Neural cell (in vitro differentiated cells): Measurements from ENCODE around the gene MPPED1. TPM values are rescaled to one million over a fixed set of nuclear protein-coding genes. Genes with fewer than 3 reads are reported as not detected.

Experiments used
- H2AFZ ChIP-seq: fragments of 200-600, 300-800 bp; sonication (generic), shearing (Covaris generic); 2 replicates; pipeline ENCODE4 v1.6.0; 2014; ENCODE audit warnings: low read depth, mild to moderate bottlenecking, antibody characterized with exemption, low read length, moderate library complexity
- H3F3A ChIP-seq: fragments of 200-600 bp; shearing (Covaris generic); 2 replicates; pipeline ENCODE4 v1.6.1; 2016; ENCODE audit warnings: mild to moderate bottlenecking, moderate library complexity, mixed read lengths, antibody characterized with exemption, low read length; ENCODE audit not compliant: insufficient read depth, poor library complexity, severe bottlenecking
- H3K27ac ChIP-seq: fragments of 200-600, 300-800 bp; sonication (generic), shearing (Covaris generic); 2 replicates; pipeline ENCODE4 v1.5.1; 2014; ENCODE audit warnings: mild to moderate bottlenecking, low read length, moderate library complexity
- H3K27me3 ChIP-seq: fragments of 300-800, 200-600 bp; sonication (generic), shearing (Covaris generic); 2 replicates; pipeline ENCODE4 v1.6.0; 2014; ENCODE audit warnings: mild to moderate bottlenecking, low read depth, low read length, moderate library complexity; ENCODE audit not compliant: insufficient read depth
- H3K36me3 ChIP-seq: fragments of 300-800, 200-600 bp; sonication (generic), shearing (Covaris generic); 2 replicates; pipeline ENCODE4 v1.5.1; 2014; ENCODE audit warnings: mild to moderate bottlenecking, antibody characterized with exemption, low read length, moderate library complexity; ENCODE audit not compliant: insufficient read depth
- H3K4me2 ChIP-seq: fragments of 300-800, 200-600 bp; sonication (generic), shearing (Covaris generic); 2 replicates; pipeline ENCODE4 v1.6.0; 2014; ENCODE audit warnings: mild to moderate bottlenecking, low read length
- H3K4me3 ChIP-seq: fragments of 300-800, 200-600 bp; sonication (generic), shearing (Covaris generic); 2 replicates; pipeline ENCODE4 v1.5.1; 2014; ENCODE audit warnings: mild to moderate bottlenecking, low read length, moderate library complexity
- H3K79me2 ChIP-seq: fragments of 200-600 bp; shearing (Covaris generic); replicated peaks from 2 replicates; pipeline ENCODE4 v1.6.0; 2014; ENCODE audit warnings: mild to moderate bottlenecking, low read length, moderate library complexity; ENCODE audit not compliant: insufficient read depth
- H3K9ac ChIP-seq: fragments of 300-800, 200-600 bp; sonication (generic), shearing (Covaris generic); 2 replicates; pipeline ENCODE4 v1.6.1; 2016; ENCODE audit warnings: mild to moderate bottlenecking, low read length, mixed read lengths
- H3K9me2 ChIP-seq: fragments of 200-600 bp; shearing (Covaris generic); 2 replicates; pipeline ENCODE4 v1.6.1; 2016; ENCODE audit warnings: mild to moderate bottlenecking, low read length, mixed read lengths; ENCODE audit not compliant: insufficient read depth
- H3K9me3 ChIP-seq: fragments of 200-600, 300-800 bp; sonication (generic), shearing (Covaris generic); 2 replicates; pipeline ENCODE4 v1.6.1; 2016; ENCODE audit warnings: mild to moderate bottlenecking, mixed run types, low read length, moderate library complexity, mixed read lengths
- H4K20me1 ChIP-seq: fragments of 200-600 bp; shearing (Covaris generic); 2 replicates; pipeline ENCODE4 v1.6.1; 2016; ENCODE audit warnings: mild to moderate bottlenecking, mixed run types; ENCODE audit not compliant: insufficient read depth
- CTCF ChIP-seq: fragments of 450-650 bp; IDR thresholded peaks from 2 replicates; pipeline ENCODE4 v1.5.1; 2014; ENCODE audit warnings: antibody characterized with exemption, mild to moderate bottlenecking, moderate library complexity; ENCODE audit not compliant: poor library complexity, severe bottlenecking
- EP300 ChIP-seq: fragments of 450-650 bp; conservative IDR thresholded peaks from 2 replicates; pipeline ENCODE4 v1.6.1; 2014; ENCODE audit warnings: antibody characterized with exemption, mild to moderate bottlenecking, moderate library complexity; ENCODE audit not compliant: poor library complexity, severe bottlenecking
- EZH2 ChIP-seq: fragments of 200-600, 300-800 bp; shearing (Covaris generic), sonication (generic); IDR thresholded peaks from 2 replicates; pipeline ENCODE4 v1.6.1; 2014; ENCODE audit warnings: antibody characterized with exemption, low read length, borderline replicate concordance, mild to moderate bottlenecking; ENCODE audit not compliant: insufficient read depth, poor library complexity, severe bottlenecking
- MXI1 ChIP-seq: fragments of 450-650 bp; conservative IDR thresholded peaks from 2 replicates; pipeline ENCODE4 v1.6.1; 2014; ENCODE audit warnings: antibody characterized with exemption, mild to moderate bottlenecking; ENCODE audit not compliant: poor library complexity, severe bottlenecking
- POLR2AphosphoS5 ChIP-seq: IDR thresholded peaks from 2 replicates; pipeline ENCODE4 v1.6.1; 2012
- RAD21 ChIP-seq: fragments of 450-650 bp; conservative IDR thresholded peaks from 2 replicates; pipeline ENCODE4 v1.6.1; 2014; ENCODE audit warnings: antibody characterized with exemption, mild to moderate bottlenecking, moderate library complexity
- REST ChIP-seq: IDR thresholded peaks from 2 replicates; pipeline ENCODE4 v1.6.1; 2012; ENCODE audit warnings: borderline replicate concordance
- SMC3 ChIP-seq: fragments of 450-650 bp; conservative IDR thresholded peaks from 2 replicates; pipeline ENCODE4 v1.6.1; 2014; ENCODE audit warnings: antibody characterized with exemption, mild to moderate bottlenecking, moderate library complexity; ENCODE audit not compliant: poor library complexity
- TAF1 ChIP-seq: IDR thresholded peaks from 2 replicates; pipeline ENCODE4 v1.6.1; 2012; ENCODE audit warnings: low read depth
- polyA plus RNA-seq: library from polyadenylated mRNA; depleted of rRNA; stranded (reverse); fragments of >200 nt; gene quantifications from 2 replicates; pipeline ENCODE4 v1.2.3, GENCODE V29; 2014

MPPED1 gene
- polyA plus RNA-seq, 1 donor from 2014 or later: 33.4 TPM

- Histone ChIP-seq H4K20me1 (no peaks in the 10 kb centered on the region), H3K9me3 (no peaks in the 10 kb centered on the region), H3K9ac (no peak overlapping the region), H3K9me2 (no peaks in the 10 kb centered on the region), H2AFZ (no peak overlapping the region), H3K36me3 (no peaks in the 10 kb centered on the region), H3K27ac (no peak overlapping the region), H3K27me3 (no peaks in the 10 kb centered on the region), H3F3A (no peaks in the 10 kb centered on the region), H3K4me3 (no peak overlapping the region), H3K4me2 (no peak overlapping the region), H3K79me2 (no peaks in the 10 kb centered on the region)
- no peak for TF ChIP-seq POLR2AphosphoS5
- TF ChIP-seq RAD21: no peak
- TF ChIP-seq TAF1: no peak
- TF ChIP-seq MXI1: no peak
- no peak for TF ChIP-seq REST
- TF ChIP-seq SMC3: no peak
- TF ChIP-seq EZH2: no peak
- TF ChIP-seq CTCF: no peak
- no peak for TF ChIP-seq EP300
Measured at GRCh38 chr22:43471606-43472135, 59.9 kb downstream of the MPPED1 start.

GRCh38 chr22:43473031-43473430 is 61.2 kb downstream of the MPPED1 start:
- no peaks in the 10 kb centered on the region for H3K36me3 ChIP-seq

More at GRCh38 chr22:43473031-43473430, 61.2 kb downstream of the MPPED1 start:
- H4K20me1 ChIP-seq: no peaks in the 10 kb centered on the region
- no peaks in the 10 kb centered on the region for H3K9me2 ChIP-seq
- no peak for TF ChIP-seq SMC3
- no peak for TF ChIP-seq TAF1
- TF ChIP-seq EZH2: no peak
- no peak for TF ChIP-seq MXI1
- no peak for TF ChIP-seq EP300
- no peak for TF ChIP-seq CTCF
- no peak for TF ChIP-seq POLR2AphosphoS5
- H3K27me3 ChIP-seq: no peaks in the 10 kb centered on the region
- H3K4me2 ChIP-seq: no peak overlapping the region
- no peaks in the 10 kb centered on the region for H3K9me3 ChIP-seq
- no peaks in the 10 kb centered on the region for H3K79me2 ChIP-seq
- no peak overlapping the region for H3K4me3 ChIP-seq
- no peaks in the 10 kb centered on the region for H3F3A ChIP-seq
- no peak overlapping the region for H3K27ac ChIP-seq
- H3K9ac ChIP-seq: no peak overlapping the region
- H2AFZ ChIP-seq: no peak overlapping the region
